BLaER1 treated with 17β-estradiol and CSF1 and Interleukin-3, amounts not matched to agents 10 nM and 100 nM (cell line): ENCODE data around the gene DAB2IP.

Experiments
- H3K27ac ChIP-seq, 11 experiments: shearing (Covaris generic); formaldehyde crosslinking; 2 replicates each; pipeline ENCODE4 v1.8.1; 2022
- H3K27me3 ChIP-seq, 11 experiments: shearing (Covaris generic); formaldehyde crosslinking; 2 replicates each; pipeline ENCODE4 v1.8.1; 2022
- H3K36me3 ChIP-seq, 11 experiments: shearing (Covaris generic); formaldehyde crosslinking; 2 replicates each; pipeline ENCODE4 v1.8.1; 2022
- H3K4me1 ChIP-seq, 10 experiments: shearing (Covaris generic); formaldehyde crosslinking; 2 replicates each; pipeline ENCODE4 v1.8.1; 2022
- H3K4me2 ChIP-seq, 11 experiments: shearing (Covaris generic); formaldehyde crosslinking; 2 replicates each; pipeline ENCODE4 v1.8.1; 2022
- H3K4me3 ChIP-seq, 10 experiments: shearing (Covaris generic); formaldehyde crosslinking; 2 replicates each; pipeline ENCODE4 v1.8.1; 2022
- H3K9ac ChIP-seq, 11 experiments: shearing (Covaris generic); formaldehyde crosslinking; 2 replicates each; pipeline ENCODE4 v1.8.1; 2022
- H3K9me3 ChIP-seq, 11 experiments: shearing (Covaris generic); formaldehyde crosslinking; replicated peaks in 1 of 11; 2 replicates each; pipeline ENCODE4 v1.8.1; 2022
- H4K20me1 ChIP-seq, 11 experiments: shearing (Covaris generic); formaldehyde crosslinking; 2 replicates each; pipeline ENCODE4 v1.8.1; 2022
- Cebpa-rat ChIP-seq, 11 experiments: shearing (Covaris generic); IDR thresholded peaks; 2 replicates each; pipeline ENCODE4 v1.8.1; 2022

Gene DAB2IP

DNA sequence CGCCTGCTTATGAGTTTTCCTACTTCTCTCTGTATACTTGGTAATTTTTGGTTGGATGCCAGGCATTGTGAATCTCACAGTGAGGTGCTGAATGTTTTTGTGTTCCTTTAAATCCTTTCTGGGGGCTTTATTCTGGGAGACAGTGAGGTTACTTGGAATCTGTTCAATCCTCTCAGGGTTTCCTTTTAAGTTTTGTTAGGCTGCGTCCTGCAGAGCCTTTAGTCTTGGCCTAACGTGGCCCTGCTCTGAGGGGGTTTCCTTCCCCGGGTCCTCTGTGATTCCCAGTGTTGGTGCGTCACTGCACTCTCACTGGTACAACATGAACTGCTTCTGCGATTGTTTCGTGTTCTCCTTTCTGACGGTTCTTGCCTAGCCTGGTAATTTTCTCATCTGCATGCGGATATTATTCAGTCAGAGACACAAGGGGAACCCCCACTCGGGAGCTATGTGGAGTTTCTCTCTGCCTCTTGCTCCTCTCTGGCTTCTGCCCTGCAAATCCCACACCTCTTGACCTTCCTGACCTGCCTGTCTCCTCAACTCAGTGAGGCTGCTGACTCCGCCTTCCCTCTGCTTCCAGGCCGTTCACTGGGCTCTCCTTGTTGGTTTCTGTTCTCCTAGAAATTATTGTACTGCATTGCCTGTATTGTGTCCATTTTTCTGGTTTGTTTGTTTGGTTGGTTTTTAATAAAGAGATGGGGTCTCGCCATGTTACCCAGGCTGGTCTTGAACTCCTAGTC is 128.1 kb downstream of the DAB2IP start:
- Histone ChIP-seq H3K9ac (no peak overlapping the region), H3K4me3 (no peak overlapping the region), H4K20me1 (peaks cover 0 to 8% (median 0%) of the 10 kb centered on the region in 11 experiments; a peak in 3 of 22 replicates), H3K4me1 (peaks cover 16 to 66% (median 58%) of the 10 kb centered on the region in 10 experiments), H3K27ac (no peak overlapping the region), H3K9me3 (peaks cover 10 to 24% (median 13%) of the 10 kb centered on the region in 11 experiments), H3K36me3 (peaks cover 16 to 67% (median 49%) of the 10 kb centered on the region in 11 experiments), H3K4me2 (peak overlapping the region in 1 of 11 experiments; percentile 99; a peak in 2 of 22 replicates), H3K27me3 (no peaks in the 10 kb centered on the region)
- TF ChIP-seq Cebpa-rat (IDR thresholded peaks at IDR 0.05), result no peak

DNA sequence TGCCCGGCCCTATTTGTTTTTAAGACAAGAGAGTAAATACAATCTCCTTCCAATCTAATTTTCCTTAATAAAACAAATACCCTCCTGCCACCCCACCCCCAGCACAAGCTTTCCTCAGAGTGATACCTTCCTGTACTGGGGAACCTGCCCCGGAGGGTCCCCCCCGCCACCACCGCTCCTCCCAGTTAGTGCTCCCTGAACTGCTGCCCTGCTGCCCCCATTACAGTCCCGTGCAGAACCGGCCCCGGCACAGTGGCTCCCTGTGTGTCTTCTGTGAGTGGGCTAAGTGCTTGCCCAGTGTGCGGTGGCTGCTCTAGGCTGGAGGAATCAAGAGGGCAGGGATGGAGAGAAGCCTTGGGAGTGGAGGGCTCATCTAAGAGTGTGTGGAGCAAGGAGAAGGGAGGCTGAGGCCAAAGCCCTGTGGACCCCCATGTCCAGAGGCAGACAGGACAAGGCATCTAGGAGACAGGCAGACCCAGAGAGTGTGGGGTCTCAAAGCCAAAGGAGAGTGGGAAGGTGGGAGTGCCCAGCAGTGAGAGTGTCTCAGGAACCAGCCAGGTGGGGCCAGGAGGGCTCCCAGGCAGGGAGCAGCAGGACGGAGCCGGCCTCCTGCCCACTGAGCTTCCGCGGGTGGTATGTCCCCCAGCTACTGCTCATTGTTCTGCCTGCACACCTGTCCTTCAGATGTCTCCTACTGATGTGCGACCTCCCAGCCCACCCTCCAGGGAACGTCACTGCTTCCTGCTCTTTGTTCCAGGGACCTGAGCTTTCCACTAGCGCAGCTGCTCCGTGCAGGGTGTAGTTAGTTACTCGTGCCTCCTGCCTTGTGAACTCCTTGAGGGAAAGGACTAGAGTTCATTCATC is 129.0 kb downstream of the DAB2IP start:
- peaks cover 24 to 66% (median 58%) of the 10 kb centered on the region in 10 experiments for H3K4me1 ChIP-seq
- H3K27ac ChIP-seq, result no peak overlapping the region; a peak in 1 of 22 replicates
- H3K36me3 ChIP-seq, result peaks cover 16 to 64% (median 48%) of the 10 kb centered on the region in 11 experiments
- no peak for TF ChIP-seq Cebpa-rat (IDR thresholded peaks at IDR 0.05)
- H4K20me1 ChIP-seq, result peaks cover 0 to 5% (median 0%) of the 10 kb centered on the region in 11 experiments; a peak in 1 of 22 replicates
- no peak overlapping the region for H3K4me3 ChIP-seq
- peak overlapping the region in 2 of 11 experiments; percentile 16 to 18; a peak in 1 of 22 replicates for H3K9ac ChIP-seq
- H3K4me2 ChIP-seq, result peak overlapping the region in 8 of 11 experiments; percentile 13 to 99 (median 73); a peak in 14 of 22 replicates
- H3K9me3 ChIP-seq, result peaks cover 10 to 24% (median 13%) of the 10 kb centered on the region in 11 experiments
- no peaks in the 10 kb centered on the region for H3K27me3 ChIP-seq

DNA sequence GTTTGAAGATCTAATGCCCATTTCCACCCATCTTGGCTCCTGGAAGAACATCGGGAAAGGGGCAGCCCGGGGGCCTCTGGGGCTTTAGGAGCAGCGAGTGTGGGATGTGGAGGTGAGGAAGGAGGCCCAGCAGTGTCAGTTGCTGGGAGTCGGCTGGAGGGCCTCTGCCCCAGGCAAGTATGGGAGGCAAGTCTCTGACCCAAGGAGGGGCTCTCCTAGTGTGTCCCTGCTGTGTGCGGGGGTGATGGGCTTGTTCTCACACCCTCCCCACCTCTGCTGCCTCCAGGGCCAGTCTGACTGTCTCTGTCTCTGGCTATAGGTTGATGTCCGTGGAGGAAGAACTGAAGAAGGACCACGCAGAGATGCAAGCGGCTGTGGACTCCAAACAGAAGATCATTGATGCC is 129.7 kb downstream of the DAB2IP start:
- no peak for TF ChIP-seq Cebpa-rat (IDR thresholded peaks at IDR 0.05)
- Histone ChIP-seq H4K20me1 (no peaks in the 10 kb centered on the region; a peak in 1 of 22 replicates), H3K4me2 (peak overlapping the region in 8 of 11 experiments; percentile 16 to 99 (median 73); a peak in 13 of 22 replicates), H3K4me1 (peaks cover 25 to 69% (median 61%) of the 10 kb centered on the region in 10 experiments), H3K36me3 (peaks cover 15 to 57% (median 41%) of the 10 kb centered on the region in 11 experiments), H3K9me3 (peaks cover 10 to 24% (median 13%) of the 10 kb centered on the region in 11 experiments), H3K4me3 (no peak overlapping the region), H3K27ac (peak overlapping the region in 2 of 11 experiments; percentile 4 to 49; a peak in 1 of 22 replicates), H3K27me3 (no peaks in the 10 kb centered on the region), H3K9ac (peak overlapping the region in 1 of 11 experiments; percentile 41; a peak in 1 of 22 replicates)

DNA sequence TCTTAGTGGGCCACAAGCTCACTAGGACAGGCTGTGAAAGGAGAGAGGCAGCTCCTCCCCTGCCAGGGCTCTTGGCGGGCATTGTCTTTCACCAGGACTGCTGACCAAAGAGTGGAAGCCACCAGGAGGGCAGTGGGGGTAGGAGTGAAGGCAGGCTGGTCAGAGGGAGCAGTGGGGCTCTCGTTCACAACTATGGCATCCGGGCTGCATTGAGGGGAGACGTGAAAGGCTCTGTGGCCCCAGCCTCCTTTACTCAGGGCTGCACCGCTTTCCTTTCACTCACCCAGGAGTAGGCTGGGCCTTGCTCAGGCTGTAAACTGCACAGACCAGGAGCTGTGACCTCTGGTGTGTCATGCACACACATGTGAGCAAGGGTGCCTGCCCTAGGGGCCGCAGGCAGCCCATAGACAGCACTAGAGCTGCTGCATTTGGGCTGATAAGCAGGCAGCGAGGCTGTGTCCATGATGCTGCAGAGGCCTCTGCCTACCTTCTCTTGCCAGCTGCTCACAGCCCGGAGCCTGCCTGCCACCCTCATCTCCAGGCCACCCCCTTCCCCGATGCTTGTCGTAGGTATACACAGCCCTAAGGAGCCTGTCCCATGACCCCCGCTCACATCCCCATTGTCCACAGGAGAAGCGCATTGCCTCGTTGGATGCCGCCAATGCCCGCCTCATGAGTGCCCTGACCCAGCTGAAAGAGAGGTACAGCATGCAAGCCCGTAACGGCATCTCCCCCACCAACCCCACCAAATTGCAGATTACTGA is 130.4 kb downstream of the DAB2IP start:
- Histone ChIP-seq H3K4me1 (peaks cover 25 to 75% (median 63%) of the 10 kb centered on the region in 10 experiments), H3K27ac (peak overlapping the region in 4 of 11 experiments; percentile 16 to 82 (median 30); a peak in 3 of 22 replicates), H3K4me3 (no peak overlapping the region), H3K9ac (peak overlapping the region in 3 of 11 experiments; percentile 41 to 64 (median 64); a peak in 2 of 22 replicates), H4K20me1 (no peaks in the 10 kb centered on the region; a peak in 1 of 22 replicates), H3K36me3 (peaks cover 11 to 50% (median 33%) of the 10 kb centered on the region in 11 experiments), H3K4me2 (peak overlapping the region in 8 of 11 experiments; percentile 84 to 99 (median 91); a peak in 13 of 22 replicates), H3K9me3 (peaks cover 10 to 23% (median 12%) of the 10 kb centered on the region in 11 experiments), H3K27me3 (no peaks in the 10 kb centered on the region)
- TF ChIP-seq Cebpa-rat (IDR thresholded peaks at IDR 0.05), result no peak

DNA sequence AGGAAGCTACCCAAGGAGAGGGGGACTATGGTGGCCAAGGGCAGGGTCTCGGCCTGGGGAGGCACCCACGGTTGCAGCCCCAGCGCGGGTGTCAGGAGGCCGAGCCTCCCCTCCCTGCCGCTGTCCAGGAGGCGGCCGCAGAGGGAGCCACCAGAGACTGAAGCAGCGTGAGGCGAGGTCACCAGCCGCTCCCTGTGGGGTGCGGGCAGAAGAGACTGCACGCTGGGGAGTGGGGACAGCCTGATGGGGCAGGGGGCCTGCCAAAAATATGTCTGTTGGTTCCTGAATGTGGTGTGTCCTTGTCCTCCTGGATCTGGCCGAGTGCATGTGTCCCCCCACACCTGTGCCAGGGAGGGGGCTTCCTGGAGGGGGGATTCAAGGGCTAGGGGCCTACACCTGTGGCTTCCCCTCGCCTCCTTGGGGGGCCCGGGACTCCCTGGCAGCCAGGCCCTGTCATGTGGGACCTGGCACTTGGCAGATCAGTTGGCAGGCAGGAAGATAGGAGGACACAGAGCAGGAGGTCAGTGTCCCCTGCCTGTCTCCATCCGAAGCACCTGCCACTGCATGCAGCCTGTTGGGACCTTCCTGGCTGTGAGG is 131.2 kb downstream of the DAB2IP start:
- H3K9ac ChIP-seq, result peak overlapping the region in 5 of 11 experiments; percentile 48 to 69 (median 64); a peak in 6 of 22 replicates
- no peaks in the 10 kb centered on the region; a peak in 1 of 22 replicates for H4K20me1 ChIP-seq
- no peaks in the 10 kb centered on the region for H3K27me3 ChIP-seq
- TF ChIP-seq Cebpa-rat (IDR thresholded peaks at IDR 0.05), result no peak
- peaks cover 25 to 75% (median 63%) of the 10 kb centered on the region in 10 experiments for H3K4me1 ChIP-seq
- H3K27ac ChIP-seq, result peak overlapping the region in 5 of 11 experiments; percentile 16 to 82 (median 39); a peak in 5 of 22 replicates
- H3K9me3 ChIP-seq, result peaks cover 10 to 16% (median 12%) of the 10 kb centered on the region in 11 experiments
- H3K4me2 ChIP-seq, result peak overlapping the region in 9 of 11 experiments; percentile 84 to 99 (median 91); a peak in 18 of 22 replicates
- peaks cover 11 to 42% (median 26%) of the 10 kb centered on the region in 11 experiments; a peak in 21 of 22 replicates for H3K36me3 ChIP-seq
- H3K4me3 ChIP-seq, result no peak overlapping the region

DNA sequence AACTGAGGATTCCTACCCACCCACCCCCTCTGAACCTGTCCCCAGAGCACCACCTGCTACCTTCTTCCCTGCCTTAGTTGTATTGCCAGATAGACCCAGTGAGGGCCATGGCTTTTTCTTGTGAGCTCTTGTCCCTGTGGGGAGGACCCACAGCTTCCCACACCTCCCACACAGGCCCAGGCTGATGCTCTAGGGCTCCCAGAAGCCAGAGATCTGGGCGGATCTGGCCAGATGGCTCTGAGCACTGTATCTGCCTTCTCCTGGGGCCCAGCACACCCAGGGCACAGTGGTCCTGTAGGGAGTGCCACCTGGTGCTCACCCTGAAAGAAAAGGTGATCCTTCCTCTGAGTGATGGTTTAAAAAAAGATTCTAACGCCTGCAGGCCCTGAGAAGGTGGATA is 131.7 kb downstream of the DAB2IP start:
- H3K9ac ChIP-seq, result peak overlapping the region in 6 of 11 experiments; percentile 48 to 69 (median 60); a peak in 10 of 22 replicates
- no peaks in the 10 kb centered on the region for H3K27me3 ChIP-seq
- no peaks in the 10 kb centered on the region; a peak in 1 of 22 replicates for H4K20me1 ChIP-seq
- peaks cover 6 to 11% (median 7%) of the 10 kb centered on the region in 11 experiments for H3K9me3 ChIP-seq
- peaks cover 25 to 79% (median 64%) of the 10 kb centered on the region in 10 experiments for H3K4me1 ChIP-seq
- peak overlapping the region in 6 of 11 experiments; percentile 53 to 82 (median 74); a peak in 9 of 22 replicates for H3K27ac ChIP-seq
- H3K36me3 ChIP-seq, result peaks cover 7 to 37% (median 21%) of the 10 kb centered on the region in 11 experiments; a peak in 21 of 22 replicates
- no peak for TF ChIP-seq Cebpa-rat (IDR thresholded peaks at IDR 0.05)
- H3K4me3 ChIP-seq, result peak overlapping the region in 2 of 10 experiments; percentile 44 to 53; a peak in 3 of 20 replicates
- peak overlapping the region; percentile 63 to 99 (median 91) for H3K4me2 ChIP-seq
